ENCODE data around the gene TIMM44. TPM values are rescaled to one million over a fixed set of nuclear protein-coding genes. Genes with fewer than 3 reads are reported as not detected.

Gene TIMM44
- total RNA-seq, 2 donors from 2014 or later: 20.5 to 73.8 TPM

DNA sequence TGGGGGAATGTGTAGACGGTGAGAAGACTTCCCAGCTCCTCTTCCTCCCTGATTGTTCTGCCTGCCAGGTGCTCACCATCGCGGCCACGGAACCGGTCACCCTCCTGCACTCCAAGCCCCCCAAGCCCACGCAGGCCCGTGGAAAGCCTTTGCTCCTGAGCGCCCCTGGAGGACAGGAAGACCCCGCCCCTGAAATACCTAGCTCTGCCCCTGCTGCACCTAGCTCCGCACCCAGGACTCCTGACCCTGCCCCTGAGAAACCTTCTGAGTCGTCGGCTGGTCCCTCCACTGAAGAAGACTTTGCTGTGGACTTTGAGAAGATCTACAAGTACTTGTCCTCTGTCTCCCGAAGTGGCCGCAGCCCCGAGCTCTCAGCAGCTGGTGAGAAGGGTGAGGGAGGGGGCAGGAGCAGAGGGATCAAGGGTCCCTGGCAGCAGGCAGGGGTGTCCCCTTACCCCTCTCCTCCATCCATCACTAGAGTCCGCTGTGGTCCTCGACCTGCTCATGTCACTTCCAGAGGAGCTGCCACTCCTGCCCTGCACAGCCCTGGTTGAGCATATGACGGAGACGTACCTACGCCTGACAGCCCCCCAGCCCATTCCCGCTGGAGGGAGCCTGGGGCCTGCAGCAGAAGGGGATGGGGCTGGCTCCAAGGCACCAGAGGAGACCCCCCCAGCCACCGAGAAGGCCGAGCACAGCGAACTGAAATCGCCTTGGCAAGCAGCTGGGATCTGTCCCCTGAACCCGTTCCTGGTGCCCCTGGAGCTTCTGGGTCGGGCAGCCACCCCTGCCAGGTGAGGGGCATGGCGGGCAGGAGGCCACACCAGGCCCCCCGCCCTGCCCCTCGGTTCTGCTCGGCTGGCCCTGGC lies 21.3 kb downstream of the TIMM44 start:
- peaks cover 55% of the 10 kb centered on the region for H3K4me1 ChIP-seq
- no peak overlapping the region for H3K4me3 ChIP-seq
- ATAC-seq (no peak), DNase-seq (no peak)
- intact Hi-C loops (cut with DNase I): no loop called here
- H3K27ac ChIP-seq: no peak overlapping the region
- no peaks in the 10 kb centered on the region for H3K27me3 ChIP-seq
- TF ChIP-seq, protein P1, sequence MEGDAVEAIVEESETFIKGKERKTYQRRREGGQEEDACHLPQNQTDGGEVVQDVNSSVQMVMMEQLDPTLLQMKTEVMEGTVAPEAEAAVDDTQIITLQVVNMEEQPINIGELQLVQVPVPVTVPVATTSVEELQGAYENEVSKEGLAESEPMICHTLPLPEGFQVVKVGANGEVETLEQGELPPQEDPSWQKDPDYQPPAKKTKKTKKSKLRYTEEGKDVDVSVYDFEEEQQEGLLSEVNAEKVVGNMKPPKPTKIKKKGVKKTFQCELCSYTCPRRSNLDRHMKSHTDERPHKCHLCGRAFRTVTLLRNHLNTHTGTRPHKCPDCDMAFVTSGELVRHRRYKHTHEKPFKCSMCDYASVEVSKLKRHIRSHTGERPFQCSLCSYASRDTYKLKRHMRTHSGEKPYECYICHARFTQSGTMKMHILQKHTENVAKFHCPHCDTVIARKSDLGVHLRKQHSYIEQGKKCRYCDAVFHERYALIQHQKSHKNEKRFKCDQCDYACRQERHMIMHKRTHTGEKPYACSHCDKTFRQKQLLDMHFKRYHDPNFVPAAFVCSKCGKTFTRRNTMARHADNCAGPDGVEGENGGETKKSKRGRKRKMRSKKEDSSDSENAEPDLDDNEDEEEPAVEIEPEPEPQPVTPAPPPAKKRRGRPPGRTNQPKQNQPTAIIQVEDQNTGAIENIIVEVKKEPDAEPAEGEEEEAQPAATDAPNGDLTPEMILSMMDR (IDR thresholded peaks at IDR 0.05): no peak
- no peak for TF ChIP-seq POLR2A (IDR thresholded peaks at IDR 0.05)
- no peaks in the 10 kb centered on the region for H3K36me3 ChIP-seq (replicated peaks in 1 of 2; ENCODE audit: insufficient read depth in 1 of 2, low read depth in 2 of 2)
- H3K9me3 ChIP-seq: no peaks in the 10 kb centered on the region
- 92 to 94% methylated on average over 25 to 28 of the region's 31 CpGs for WGBS, 2 donors

- no peak overlapping the region for H3K4me3 ChIP-seq
- H3K36me3 ChIP-seq (replicated peaks in 1 of 2; ENCODE audit: insufficient read depth in 1 of 2, low read depth in 2 of 2): no peaks in the 10 kb centered on the region
- no peak for DNase-seq
- TF ChIP-seq POLR2A (IDR thresholded peaks at IDR 0.05): no peak
- TF ChIP-seq, protein P1 (IDR thresholded peaks at IDR 0.05): no peak
- H3K27me3 ChIP-seq: peaks cover 0 to 6% of the 10 kb centered on the region in 2 donors
- ATAC-seq: no peak
- WGBS, 2 donors: 69 to 77% methylated on average over 6 to 17 of the region's 17 CpGs
- H3K4me1 ChIP-seq: peaks cover 59% of the 10 kb centered on the region
- intact Hi-C loops (cut with DNase I): no loop called here
- H3K9me3 ChIP-seq: no peaks in the 10 kb centered on the region
- peak overlapping the region; percentile 69 to 97 (median 92) for H3K27ac ChIP-seq
Measured at GRCh38 chr19:7921302-7921966, 22.0 kb downstream of the TIMM44 start.

DNA sequence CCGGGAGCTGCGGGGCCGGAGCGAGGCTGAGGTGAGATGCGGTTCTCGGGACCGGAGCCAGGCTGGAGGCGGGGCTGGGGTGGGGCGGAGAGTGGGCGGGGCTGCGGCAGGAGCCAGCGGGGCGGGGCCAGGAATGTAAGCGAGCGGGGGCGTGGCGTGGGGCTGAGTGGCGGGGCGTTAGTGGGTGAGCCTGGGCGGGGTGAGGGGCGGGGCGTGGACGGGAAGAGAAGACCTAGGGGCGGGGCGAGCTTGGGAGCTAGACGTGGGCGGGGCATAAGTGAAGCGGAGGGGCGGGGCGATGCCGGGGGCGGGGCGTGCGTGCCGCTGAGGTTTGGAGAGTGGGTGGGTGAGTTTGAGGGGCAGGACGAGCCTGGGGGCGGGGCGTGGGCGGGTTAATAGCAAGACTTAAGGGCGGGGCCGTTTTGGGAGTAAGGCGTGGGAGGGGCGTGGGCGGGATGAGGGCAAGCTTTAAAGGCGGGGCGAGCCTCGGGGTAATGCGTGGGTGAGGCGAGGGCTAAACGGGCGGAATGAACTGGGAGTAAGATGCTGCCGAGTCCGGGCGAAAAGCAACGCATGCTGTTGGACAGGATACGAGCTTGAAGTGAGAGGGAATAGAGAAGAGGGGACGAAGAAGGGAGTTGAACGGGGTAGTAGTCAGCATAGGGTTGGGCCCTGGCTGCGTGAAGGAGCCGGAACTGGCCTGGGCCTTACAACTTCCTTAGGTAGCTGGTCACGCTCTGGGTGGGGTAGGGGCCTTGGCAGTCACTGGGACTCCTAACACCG lies 22.8 kb downstream of the TIMM44 start:
- TF ChIP-seq, protein P1 (IDR thresholded peaks at IDR 0.05): no peak
- peak in 2 of 3 donors; percentile 5 to 23 for TF ChIP-seq POLR2A (IDR thresholded peaks at IDR 0.05)
- intact Hi-C loops (cut with DNase I): no loop called here
- peak; percentile 99 to 100 (median 100) for DNase-seq
- Histone ChIP-seq H3K36me3 (replicated peaks in 1 of 2; ENCODE audit: insufficient read depth in 1 of 2, low read depth in 2 of 2) (no peaks in the 10 kb centered on the region), H3K4me1 (peaks cover 62% of the 10 kb centered on the region), H3K27ac (peak overlapping the region; percentile 89 to 97 (median 92)), H3K4me3 (peak overlapping the region; percentile 53 to 67), H3K9me3 (no peaks in the 10 kb centered on the region), H3K27me3 (peaks cover 0 to 14% of the 10 kb centered on the region in 2 donors)
- ATAC-seq: peak; percentile 82
- WGBS, 2 donors: 1 to 2% methylated on average over 32 to 52 of the region's 62 CpGs

- H3K4me1 ChIP-seq: peaks cover 56% of the 10 kb centered on the region
- peak; percentile 82 for ATAC-seq
- intact Hi-C loops (cut with DNase I): no loop called here
Measured at GRCh38 chr19:7919610-7920518, 23.6 kb downstream of the TIMM44 start, which contains the start of gene SNAPC2. SNAPC2 (plus strand) TSS chr19:7920338; CDS start chr19:7920367, 29 bp downstream.

More at GRCh38 chr19:7919610-7920518, 23.6 kb downstream of the TIMM44 start, which contains the start of gene SNAPC2:
- Histone ChIP-seq H3K36me3 (replicated peaks in 1 of 2; ENCODE audit: insufficient read depth in 1 of 2, low read depth in 2 of 2) (no peaks in the 10 kb centered on the region), H3K27me3 (peaks cover 0 to 14% of the 10 kb centered on the region in 2 donors), H3K27ac (peak within 1 kb of the TSS; percentile 89 to 97 (median 92)), H3K4me3 (peak within 1 kb of the TSS; percentile 53 to 67), H3K9me3 (no peaks in the 10 kb centered on the region)
- WGBS, 2 donors: 4 to 11% methylated on average over 16 to 56 of the region's 62 CpGs
- TF ChIP-seq, protein P1 (IDR thresholded peaks at IDR 0.05): peak in 1 of 7 experiments; percentile 20
- TF ChIP-seq POLR2A (IDR thresholded peaks at IDR 0.05): peak in 2 of 3 donors; percentile 39 to 46
- peak; percentile 98 for DNase-seq
